ENCODE results near the gene RIMBP2.
"Not testable (repeated sequence)": the region's sequence is repeated elsewhere in the genome, so short reads cannot be mapped to it uniquely, and the experiment has no call there.

RIMBP2 gene

DNA sequence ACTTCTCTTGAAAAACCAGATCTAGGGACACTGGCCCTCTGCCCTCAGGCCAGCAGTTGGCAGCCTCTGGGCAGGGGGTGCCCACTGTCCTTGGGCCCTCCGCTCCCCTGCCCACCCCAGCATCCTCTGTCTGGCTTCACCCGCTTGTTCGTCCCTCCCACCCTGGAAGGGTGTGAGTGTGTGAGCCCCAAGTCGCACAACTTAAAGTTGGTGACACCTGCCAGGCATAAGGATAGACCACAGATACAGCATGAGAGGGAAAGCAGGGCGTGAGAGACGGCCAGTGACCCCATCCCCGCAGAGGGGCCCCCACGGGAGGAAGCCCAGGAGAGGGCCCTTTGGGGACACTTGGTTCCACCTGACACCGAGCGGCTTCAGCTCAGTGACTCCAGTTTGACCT, 23.5 kb upstream of the RIMBP2 start:
- no peak for DNase-seq (ENCODE audit: low read depth)

DNA sequence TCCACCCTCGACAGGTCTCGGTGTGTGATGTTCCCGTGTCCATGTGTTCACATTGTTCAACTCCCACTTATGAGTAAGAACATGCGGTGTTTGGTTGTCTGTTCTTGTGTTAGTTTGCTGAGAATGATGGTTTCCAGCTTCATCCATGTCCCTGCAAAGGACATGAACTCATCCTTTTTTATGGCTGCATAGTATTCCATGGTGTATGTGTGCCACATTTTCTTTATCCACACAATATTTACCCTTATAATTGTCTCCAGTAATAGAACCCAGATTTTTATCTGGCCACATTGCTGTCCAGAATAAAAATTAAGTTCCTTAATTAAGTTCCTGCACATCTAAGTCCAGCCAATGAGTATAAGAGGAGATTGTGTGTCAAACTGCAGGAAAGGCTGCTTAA, 22.3 kb upstream of the RIMBP2 start:
- DNase-seq (ENCODE audit: low read depth) = not testable (repeated sequence)

DNA sequence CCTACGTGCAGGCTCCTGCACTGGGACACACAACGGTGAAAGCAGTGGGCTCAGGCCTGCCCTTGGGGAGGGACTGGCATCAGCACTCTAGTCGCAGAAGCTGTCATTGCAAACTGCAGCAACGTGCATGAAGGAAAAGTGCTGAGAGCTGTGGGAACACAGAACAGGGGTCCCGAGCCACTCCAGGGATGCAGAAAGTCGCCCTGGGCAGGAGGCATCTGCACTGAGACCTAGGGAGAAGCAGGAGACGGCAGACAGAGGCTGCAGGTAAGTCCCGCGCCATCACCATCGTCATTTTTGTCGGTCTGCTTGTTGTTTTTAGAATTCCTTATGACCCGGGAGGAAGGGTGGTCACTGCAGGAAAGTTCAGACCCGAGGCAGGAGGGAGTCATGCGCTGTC, 21.6 kb upstream of the RIMBP2 start:
- no peak for DNase-seq (ENCODE audit: low read depth)

DNA sequence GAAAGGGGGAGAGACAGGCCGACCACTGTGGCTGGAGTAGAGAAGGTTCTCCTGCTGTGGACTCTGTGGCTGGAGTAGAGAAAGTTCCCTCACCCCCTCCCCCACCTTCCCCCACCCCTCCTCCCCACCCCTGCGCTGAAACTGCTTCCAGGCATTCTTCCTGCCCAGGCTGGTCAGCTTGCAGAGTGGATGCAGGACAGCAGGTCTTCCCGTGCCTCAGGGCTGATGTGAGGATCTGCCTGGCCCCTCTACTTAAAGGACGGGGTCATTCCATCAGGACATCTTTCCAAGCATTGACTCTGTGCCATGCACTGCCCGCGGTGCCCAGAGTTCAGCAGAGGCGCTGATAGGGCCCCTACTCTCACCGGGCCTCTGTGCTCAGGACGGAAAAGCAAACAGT, 13.2 kb upstream of the RIMBP2 start:
- DNase-seq (ENCODE audit: low read depth) = no peak

DNA sequence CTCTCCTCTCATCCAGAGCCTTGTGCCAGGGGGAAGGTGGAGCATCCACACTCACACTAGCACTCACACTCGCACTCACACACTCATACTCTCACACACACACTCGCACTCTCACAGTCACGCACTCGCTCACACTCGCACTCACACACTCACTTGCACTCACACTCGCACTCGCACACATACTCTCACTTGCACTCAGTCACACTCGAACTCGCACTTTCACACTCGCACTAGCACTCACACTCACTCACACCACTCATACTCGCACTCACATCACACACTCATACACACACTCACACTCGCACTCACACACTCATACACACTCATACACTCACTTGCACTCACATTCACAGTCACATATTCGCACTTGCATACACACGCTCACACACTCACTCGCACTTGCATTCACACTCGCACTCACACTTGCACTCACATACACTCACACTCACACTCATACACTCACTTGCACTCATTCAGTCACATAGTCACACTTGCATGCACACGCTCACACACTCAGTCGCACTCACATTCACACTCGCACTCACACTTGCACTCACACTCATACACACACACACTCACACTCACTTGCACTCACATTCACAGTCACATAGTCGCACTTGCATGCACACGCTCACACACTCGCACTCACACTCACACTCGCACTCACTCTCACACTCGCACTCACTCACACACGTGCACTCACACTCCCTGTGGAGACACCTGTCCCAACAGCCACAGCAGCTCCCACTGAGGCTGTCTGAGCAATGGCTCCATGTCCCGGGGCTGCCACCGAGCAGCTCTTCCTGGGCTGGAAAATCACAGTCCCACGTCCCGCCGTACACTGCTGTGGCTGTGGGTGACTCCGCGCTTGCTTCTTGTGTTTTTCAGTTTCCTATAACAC, 12.3 kb upstream of the RIMBP2 start:
- no peak for DNase-seq (ENCODE audit: low read depth)

DNA sequence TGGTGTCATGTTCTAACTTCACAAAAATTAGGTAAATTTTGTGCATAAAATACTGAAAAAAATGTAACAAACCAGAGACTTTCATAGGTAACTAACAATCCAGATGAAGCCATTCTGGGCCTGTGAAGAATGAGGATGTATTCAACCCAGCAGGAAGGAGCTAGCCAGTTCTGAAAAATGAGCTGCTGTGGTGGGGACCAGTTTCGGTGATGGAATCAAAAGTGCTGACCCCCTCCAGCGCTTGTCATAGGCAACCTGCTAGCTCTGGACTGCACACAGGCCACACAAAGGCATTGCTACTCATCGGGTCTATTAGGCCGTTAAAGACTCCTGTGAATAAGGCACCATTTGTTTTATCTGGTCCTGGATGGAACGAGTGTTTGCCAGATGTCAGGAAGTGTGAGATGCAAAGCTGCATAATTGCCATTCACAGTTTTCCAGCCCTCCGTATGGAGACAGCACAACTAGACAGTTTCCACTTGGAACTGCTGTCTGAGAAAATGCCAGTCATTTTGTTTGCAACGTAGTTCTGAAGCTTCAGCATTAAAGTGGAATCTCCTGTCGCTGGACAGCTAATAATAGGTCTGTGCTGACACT, 3.3 kb upstream of the RIMBP2 start:
- no peak for DNase-seq (ENCODE audit: low read depth)

DNA sequence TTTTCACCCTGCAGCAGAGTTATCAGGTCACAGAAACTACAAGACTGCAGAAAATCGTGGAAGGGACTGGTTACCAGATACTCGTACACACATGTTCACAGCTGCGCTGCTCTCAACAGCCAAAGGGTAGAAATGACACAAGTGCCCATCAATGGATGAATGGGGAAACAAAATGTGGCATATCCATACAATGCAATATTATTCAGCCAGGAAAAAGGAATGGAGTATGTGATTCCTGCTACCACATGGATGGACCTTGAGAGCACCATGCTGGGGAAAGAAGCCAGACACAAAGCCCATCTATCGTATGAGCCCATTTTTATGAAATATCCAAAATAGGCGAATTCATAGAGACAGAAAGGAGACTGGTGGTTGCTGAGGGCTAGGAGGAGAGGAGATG, 1.7 kb upstream of the RIMBP2 start:
- DNase-seq (ENCODE audit: low read depth) = no peak

DNA sequence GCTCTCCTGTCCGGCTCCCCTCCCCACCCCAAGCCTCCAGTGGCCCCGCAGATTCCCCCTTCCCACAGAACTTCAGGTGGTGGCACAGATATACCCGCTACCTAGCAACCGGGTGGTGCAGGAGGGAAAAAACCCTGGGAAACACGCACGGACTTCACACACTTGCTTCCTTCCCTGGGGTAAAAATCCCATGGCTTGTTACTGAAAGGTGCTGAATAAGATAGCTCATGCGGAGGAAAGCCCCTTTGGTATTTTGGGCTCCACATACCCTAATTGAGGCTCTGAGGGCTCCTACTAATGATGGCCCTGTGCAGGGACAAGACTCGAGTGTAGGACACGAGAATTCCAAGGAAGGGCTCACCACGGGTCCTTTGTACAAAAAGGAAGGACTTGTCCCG, 869 bp upstream of the RIMBP2 start:
- DNase-seq (ENCODE audit: low read depth) = no peak

DNA sequence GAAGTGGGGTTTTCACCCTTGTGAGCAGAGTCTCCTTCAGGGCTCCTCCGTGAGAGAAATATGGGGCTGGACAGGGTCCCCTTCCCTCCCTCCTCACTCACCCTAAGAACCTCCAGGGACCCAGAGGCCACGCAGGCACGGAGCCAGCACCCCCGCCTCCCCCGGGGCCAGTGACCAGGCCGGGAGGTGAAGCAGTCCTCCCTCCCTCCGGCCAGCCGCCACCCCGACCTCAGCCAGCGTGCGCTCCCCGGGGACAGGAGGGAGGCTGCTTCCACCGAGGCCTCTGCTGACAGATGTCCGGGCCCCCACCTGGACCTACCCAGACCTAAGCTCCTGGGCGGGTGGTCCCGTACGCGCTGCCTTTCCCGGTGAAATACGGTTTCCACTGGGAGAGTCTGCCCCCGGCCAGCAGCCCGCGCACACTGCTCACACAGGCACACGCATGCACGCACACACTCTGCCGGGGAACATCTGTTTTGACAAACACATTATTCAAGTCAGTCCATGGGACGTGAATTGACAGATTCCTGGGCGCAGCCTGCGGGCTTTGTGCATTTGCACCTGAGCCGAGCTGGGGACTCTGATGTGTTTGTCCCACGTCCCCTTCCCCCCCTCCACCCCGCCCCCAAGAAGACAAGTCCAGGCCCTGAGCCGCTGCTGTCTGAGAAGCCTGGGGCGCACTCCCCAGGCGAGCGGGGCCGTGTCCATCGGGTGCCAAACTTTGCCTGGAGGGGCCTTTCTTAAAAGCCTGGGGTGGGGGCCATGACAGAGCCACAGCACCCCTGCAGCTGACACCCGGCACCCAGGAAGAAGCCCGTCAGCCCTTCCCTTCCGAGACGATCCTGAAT, 725 bp downstream of the RIMBP2 start:
- DNase-seq (ENCODE audit: low read depth) = no peak

DNA sequence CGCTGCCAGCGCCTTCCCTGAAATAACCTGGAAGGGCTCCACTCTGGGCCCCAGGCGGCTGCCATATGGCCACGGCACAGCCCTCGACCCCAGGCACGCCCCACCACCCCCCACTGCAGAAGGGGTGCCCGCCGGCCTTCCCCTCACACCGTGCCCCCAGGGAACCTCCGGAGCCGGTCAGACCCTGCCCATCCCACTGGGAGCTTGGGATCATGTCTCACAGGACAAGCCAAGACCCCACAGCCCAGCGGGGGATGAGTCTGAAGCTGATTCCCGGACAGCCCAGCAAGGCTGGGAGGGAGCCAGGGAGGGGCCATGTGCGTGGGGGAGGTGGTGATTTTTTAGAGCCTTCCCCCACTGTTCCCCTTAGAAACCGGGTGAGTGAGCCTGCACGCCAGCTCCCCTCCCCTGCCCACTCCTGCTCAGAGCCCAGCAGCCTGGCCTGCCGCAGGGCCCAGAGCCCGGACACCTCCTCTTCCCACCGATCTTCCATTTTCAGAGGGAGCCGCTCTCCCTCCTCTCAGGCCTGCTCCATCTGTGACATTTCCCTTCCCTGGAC, 1.4 kb downstream of the RIMBP2 start:
- no peak for DNase-seq (ENCODE audit: low read depth)

DNA sequence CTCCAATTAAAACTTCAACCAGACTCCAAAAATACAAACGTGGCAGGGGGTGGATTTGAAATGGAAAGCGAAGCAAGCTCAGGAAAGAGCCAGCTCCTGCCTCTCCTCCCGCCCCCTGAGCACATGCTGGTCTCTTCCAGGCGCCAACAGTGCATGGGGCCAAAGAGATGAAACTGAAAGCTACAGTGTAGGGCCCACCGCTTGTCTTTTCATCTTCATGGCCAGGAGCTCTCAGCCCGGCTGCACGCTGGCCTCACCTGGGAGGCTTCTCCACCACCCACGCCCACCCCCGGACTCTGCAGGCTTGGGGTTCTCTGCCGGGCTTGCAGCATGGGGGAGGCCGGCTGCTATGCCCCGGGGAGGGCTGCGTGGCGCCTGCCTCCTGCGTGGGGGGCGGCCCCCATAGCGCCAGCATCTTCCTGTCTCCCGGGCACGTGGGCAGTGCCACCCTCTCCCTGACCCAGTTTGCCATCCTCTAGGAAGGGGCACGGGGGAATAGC, 2.0 kb downstream of the RIMBP2 start:
- DNase-seq (ENCODE audit: low read depth) = no peak

DNA sequence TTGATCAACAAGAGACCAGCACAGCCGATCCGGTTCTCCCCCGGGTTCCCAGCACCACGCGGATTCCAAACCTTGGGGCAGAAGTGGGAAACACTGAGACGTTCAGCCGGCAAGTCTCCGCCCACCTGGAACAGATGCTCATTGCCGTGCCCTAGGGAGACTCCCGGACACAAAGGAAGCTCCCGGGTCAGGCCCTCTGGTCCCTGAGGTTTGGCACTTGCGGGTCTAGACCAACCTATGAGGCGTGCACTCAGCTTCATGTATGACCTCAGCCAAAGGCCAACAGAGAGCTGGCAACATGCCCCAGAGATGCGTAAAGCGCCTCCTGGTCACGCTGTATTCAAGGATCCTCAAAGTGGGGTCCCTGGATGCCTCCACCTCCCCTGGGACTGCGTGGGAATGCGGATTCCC, 2.5 kb downstream of the RIMBP2 start:
- no peak for DNase-seq (ENCODE audit: low read depth)

DNA sequence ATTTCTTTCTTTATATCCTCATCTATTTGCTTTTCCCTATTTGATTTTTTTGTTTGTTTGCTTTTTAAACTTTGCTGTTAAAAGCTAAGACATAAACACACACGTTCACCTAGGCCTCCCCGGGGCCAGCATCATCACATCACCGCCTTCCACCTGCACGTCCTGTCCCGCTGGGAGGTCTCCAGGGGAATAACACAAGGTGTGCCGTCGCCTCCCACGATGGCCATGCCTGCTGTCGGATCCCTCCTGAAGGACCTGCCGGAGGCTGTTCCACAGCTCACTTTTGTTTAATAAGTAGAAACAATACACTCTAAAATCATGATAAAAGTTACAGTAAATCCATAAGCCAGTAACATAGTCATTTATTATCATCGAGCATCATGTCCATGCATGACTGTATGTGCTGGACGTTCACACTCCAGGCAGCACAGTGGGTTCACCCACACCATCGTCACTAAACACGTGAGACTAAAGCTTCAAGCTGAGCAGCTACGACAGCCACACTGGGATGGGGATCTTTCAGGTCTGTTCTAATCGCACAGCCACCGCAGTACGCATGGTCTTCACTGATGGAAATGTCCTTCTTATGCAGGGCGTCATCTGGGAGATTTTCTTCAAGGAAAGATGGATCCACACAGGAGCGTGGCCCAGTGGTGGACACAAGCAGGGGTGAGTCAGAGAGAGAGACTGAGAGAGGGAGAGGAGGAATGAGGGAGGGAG, 3.6 kb downstream of the RIMBP2 start:
- DNase-seq (ENCODE audit: low read depth) = no peak

DNA sequence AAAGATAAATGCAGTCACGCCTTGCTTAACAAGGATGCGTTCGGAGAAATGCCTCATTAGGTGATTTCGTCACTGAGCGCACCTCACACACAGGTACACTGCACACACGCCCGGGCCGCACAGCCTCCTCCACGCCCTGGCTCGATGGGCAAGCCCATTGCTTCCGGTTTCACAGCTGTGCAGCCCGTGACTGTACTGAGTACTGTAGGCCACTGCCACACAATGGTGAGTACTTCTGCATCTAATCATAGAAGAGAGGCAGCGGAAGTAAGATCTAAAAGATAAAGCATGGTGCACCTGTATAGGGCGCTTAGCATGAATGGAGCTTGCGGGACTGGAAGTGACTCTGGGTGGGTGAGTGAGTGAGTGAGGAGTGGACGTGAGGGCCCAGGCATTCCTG, 4.3 kb downstream of the RIMBP2 start:
- no peak for DNase-seq (ENCODE audit: low read depth)

DNA sequence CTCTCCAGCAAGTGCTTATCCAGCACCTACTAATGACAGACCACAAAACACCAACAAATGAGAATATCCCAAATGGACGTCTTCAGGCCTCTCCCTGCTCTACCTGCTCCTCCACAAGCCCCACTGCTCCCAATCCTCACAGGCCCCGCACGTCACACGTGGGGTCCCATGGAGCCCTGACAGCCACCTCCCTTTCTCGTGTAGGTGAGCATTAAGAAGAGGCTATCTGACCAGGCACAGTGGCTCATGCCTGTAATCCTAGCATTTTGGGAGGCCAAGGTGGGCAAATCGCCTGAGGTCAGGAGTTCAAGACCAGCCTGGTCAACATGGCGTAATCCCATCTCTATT, 5.4 kb downstream of the RIMBP2 start:
- DNase-seq (ENCODE audit: low read depth) = no peak

DNA sequence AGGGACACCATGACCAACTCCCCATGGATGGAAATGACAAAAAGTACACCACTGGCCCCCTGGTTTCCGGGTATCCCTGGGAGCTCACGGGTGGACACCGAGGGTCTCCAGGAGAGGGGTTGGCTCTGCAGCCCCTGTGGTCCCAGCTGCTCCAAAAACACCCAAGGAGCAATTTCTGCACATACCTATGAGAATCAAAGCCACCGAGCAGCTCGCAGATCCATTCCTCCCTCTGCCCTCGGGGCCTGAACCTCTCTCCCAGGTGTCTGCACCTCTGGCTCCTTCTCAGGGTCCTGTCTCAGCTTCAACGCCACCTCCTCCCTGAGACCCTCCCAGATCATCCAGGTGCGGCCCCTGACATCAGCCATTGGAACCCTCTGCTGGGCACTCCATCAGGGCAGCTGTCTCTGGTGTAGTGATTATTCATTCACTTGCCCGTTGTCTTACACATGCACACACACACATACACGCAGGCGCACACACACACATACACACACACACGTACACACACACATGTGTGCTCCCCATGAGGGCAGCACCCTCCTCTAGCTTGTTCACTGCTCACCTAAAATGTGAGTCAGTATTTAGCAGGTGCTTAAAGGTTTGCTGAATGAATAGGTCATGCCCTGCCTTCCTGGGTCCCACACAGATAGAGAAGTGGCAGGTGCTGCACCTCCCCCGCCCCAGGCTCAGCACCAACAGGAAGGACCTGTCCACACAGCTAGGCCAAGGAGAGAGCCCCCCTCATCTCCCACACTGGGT, 5.9 kb downstream of the RIMBP2 start:
- DNase-seq (ENCODE audit: low read depth) = no peak

DNA sequence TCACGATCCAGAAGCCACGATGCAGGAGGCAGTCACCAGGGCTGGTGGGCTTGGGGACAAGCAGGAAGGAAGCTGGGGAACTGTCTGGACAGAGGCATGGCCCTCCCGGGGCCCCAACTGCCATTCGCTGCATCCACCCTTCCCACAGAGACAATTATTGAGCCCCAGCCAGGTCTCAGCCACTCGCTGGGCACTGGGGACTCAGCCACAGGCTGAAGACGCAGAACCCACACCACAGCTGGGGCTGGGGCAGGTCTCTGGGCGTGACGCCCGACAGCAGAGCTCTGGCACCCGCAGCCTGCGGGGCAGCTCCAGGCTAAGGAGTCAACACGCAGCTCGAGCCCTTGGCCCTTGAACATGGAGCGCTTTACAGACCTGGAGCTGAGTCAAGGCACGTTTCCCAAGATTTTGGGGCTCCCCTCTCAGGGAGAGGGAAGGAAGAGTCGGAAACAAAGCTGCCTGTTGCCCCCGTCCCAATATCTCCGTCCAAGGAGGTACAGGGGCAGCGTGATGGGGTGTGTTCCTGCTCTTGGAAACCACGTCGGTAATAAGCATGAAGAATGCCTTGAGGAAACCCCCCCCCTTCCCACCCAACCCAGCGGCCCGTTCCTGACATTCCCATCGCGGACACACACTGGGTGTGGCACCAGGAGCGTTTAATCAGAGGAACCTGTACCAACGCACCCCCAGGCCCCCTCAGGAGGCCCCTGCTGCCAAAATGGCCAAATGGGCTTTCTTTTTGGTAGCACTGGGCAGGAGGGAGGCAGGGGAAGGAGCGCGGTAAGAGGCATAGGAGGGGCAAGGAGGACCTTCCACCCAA, 6.7 kb downstream of the RIMBP2 start:
- no peak for DNase-seq (ENCODE audit: low read depth)

DNA sequence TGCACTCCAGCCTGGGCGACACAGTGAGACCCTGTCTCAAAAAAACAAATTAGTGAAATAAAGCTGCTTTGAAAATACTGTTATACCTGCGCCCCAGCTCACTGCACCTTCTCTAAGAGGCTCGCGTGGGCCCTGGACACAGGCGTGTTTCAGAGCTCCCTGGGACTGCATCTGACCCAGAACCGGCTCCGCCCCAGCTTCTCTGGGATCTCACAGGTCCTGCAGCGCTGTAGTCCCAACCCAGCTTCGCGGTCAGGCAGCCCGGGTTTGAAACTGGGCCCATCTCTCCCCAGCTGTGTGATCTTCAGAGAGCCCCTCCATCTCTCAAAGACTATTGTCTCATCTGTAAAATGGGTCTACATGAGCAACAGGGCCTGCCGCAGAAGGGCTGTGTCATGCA, 7.5 kb downstream of the RIMBP2 start:
- no peak for DNase-seq (ENCODE audit: low read depth)

DNA sequence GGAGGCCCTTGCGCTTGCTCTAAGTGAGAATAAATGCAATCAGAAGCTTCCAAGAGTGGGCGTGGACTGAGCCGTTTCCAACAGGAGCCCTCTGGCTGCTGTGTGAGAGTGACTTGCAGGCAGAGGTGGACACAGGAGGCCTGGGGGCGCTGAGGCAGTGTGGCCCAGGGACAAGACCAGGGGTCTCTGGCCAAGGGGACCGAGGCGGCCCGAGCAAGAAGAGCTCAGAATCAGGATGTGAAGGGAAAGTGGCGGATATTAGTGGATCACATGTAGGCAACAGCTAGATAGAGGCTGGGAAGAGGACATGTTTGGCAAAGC, 8.6 kb downstream of the RIMBP2 start:
- DNase-seq (ENCODE audit: low read depth) = no peak

DNA sequence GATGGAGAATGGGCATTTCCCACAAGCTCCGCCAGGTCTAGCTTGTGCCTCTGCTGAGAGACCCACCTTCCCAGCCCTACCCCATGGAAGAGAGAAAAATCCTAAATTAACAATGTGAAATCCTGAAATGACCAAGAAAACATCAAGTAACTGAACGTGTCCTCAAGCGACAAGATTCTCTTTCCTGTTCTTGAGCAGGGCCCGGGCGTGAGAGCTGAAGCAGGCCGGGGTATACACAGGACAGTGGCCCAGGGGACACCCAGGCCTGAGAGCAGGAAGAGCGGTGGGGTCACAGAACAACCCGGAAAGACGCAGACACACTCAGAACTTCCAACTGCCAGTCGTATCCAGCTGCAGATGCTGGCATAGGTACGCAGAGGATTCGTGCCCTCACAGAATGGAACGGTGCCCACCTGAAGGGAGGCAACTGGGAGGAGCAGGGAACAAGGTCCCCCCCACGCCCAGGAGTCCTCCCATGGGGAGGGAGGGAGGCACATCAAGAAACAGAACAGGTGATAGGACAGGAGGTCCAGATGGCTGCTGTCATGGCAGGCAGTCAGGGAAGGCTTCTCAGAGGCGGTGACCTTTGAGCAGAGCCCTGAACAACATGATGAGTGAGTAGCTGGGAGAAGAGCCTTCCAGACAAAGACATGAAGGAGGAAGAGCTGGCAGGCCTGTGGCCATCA, 9.1 kb downstream of the RIMBP2 start:
- DNase-seq (ENCODE audit: low read depth) = no peak

Measured in stimulated activated CD8-positive, alpha-beta memory T cell treated with anti-CD3 and anti-CD28 coated beads, Interleukin-12 subunit alpha, Interleukin-12 subunit beta, amount 100 ng/mL, for 4 hours (primary cell).